Osteoblast (primary cell): Measurements from ENCODE around the gene EIPR1. TPM values are rescaled to one million over a fixed set of nuclear protein-coding genes. Genes with fewer than 3 reads are reported as not detected.
"Not testable (repeated sequence)": the region's sequence is repeated elsewhere in the genome, so short reads cannot be mapped to it uniquely, and the experiment has no call there.

Experiments used
- DNase-seq: peaks from one replicate; pipeline ENCODE4 v3.0.0; 2011; ENCODE audit warnings: low spot score, mixed read lengths; ENCODE audit not compliant: insufficient read length; ENCODE audit errors: missing footprints
- H2AFZ ChIP-seq: 2 replicates; pipeline ENCODE4 v1.6.0; 2011; ENCODE audit warnings: mild to moderate bottlenecking, low read length
- H3K27ac ChIP-seq: 2 replicates; pipeline ENCODE4 v1.5.1; 2011; ENCODE audit warnings: mild to moderate bottlenecking, low read depth, low read length, moderate library complexity
- H3K27me3 ChIP-seq: 2 replicates; pipeline ENCODE4 v1.6.0; 2012; ENCODE audit warnings: mild to moderate bottlenecking, control low read depth, inconsistent platforms, low read length, moderate library complexity; ENCODE audit not compliant: insufficient read depth
- H3K36me3 ChIP-seq: 2 replicates; pipeline ENCODE4 v1.5.1; 2011; ENCODE audit warnings: mild to moderate bottlenecking, low read length, control low read depth, moderate library complexity; ENCODE audit not compliant: insufficient read depth
- H3K4me1 ChIP-seq: 2 replicates; pipeline ENCODE4 v1.5.1; 2011; ENCODE audit warnings: mild to moderate bottlenecking, low read length, control low read depth, moderate library complexity; ENCODE audit not compliant: insufficient read depth
- H3K4me2 ChIP-seq: 2 replicates; pipeline ENCODE4 v1.6.0; 2011; ENCODE audit warnings: mild to moderate bottlenecking, low read length; ENCODE audit not compliant: insufficient read depth
- H3K4me3 ChIP-seq: fragments of 200-600 bp; sonication (generic); 3 replicates; pipeline ENCODE4 v1.5.1; 2012; ENCODE audit warnings: mild to moderate bottlenecking, low read length, inconsistent platforms; ENCODE audit not compliant: insufficient read depth
- H3K79me2 ChIP-seq: 2 replicates; pipeline ENCODE4 v1.6.0; 2012; ENCODE audit warnings: mild to moderate bottlenecking, low read length, control low read depth, inconsistent platforms; ENCODE audit not compliant: insufficient read depth
- H3K9me3 ChIP-seq: 2 replicates; pipeline ENCODE4 v1.5.1; 2011; ENCODE audit warnings: low read depth, low read length, control low read depth
- H4K20me1 ChIP-seq: 2 replicates; pipeline ENCODE4 v1.6.0; 2012; ENCODE audit warnings: mild to moderate bottlenecking, low read length, control low read depth; ENCODE audit not compliant: insufficient read depth
- CTCF ChIP-seq: IDR thresholded peaks from 2 replicates; pipeline ENCODE4 v1.5.1; 2011; ENCODE audit warnings: mild to moderate bottlenecking, low read depth, low read length, moderate library complexity; ENCODE audit errors: extremely low read depth
- total RNA-seq: library from RNA; depleted of rRNA; stranded (reverse); fragments of >200 nt; gene quantifications from 2 replicates; pipeline ENCODE4 v1.2.3, GENCODE V29; 2012

Gene EIPR1
- total RNA-seq, 1 donor: 17.7 TPM

GRCh38 chr2:3379339-3379646 lies 1.7 kb upstream of the EIPR1 start:
- DNase-seq: no peak
- Histone ChIP-seq H3K27me3 (no peaks in the 10 kb centered on the region), H3K4me3 (peak overlapping the region; percentile 96), H3K27ac (peak overlapping the region; percentile 93), H4K20me1 (peaks cover 3% of the 10 kb centered on the region), H3K9me3 (no peaks in the 10 kb centered on the region), H3K4me2 (peak overlapping the region; percentile 93), H3K36me3 (peaks cover 14% of the 10 kb centered on the region), H3K79me2 (peaks cover 60% of the 10 kb centered on the region), H2AFZ (peak overlapping the region; percentile 92), H3K4me1 (peaks cover 23% of the 10 kb centered on the region)
- no peak for TF ChIP-seq CTCF

DNA sequence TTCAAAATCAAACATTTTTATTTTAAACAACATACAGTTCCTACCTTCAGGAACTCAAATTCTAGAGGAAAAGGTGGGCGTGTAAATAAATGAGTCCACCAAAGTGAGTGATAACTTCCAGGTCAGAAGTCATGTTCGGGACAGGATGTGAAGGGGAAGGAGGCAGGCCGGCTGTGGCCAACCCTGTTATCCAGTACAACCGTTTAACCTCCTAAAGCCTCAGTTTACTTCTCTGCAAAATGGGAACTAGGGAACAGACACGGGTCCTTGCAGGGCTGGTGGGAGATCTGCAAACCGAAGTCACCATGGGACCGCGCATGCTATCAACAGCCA lies 373 bp downstream of the EIPR1 start:
- no peaks in the 10 kb centered on the region for H3K9me3 ChIP-seq
- H3K27me3 ChIP-seq: no peaks in the 10 kb centered on the region
- peak overlapping the region; percentile 82 for H3K4me2 ChIP-seq
- H3K36me3 ChIP-seq: peaks cover 14% of the 10 kb centered on the region
- peaks cover 23% of the 10 kb centered on the region for H3K4me1 ChIP-seq
- H2AFZ ChIP-seq: peak overlapping the region; percentile 92
- H3K79me2 ChIP-seq: peaks cover 44% of the 10 kb centered on the region
- DNase-seq: peak; percentile 89
- TF ChIP-seq CTCF: no peak
- H3K4me3 ChIP-seq: peak overlapping the region; percentile 85
- peaks cover 3% of the 10 kb centered on the region for H4K20me1 ChIP-seq
- peak overlapping the region; percentile 38 for H3K27ac ChIP-seq

- TF ChIP-seq CTCF: no peak
- Histone ChIP-seq H3K4me2 (peak overlapping the region; percentile 82), H3K27ac (peak overlapping the region; percentile 38), H3K36me3 (peaks cover 13% of the 10 kb centered on the region), H3K4me1 (peaks cover 23% of the 10 kb centered on the region), H3K27me3 (no peaks in the 10 kb centered on the region), H3K9me3 (no peaks in the 10 kb centered on the region), H3K4me3 (peak overlapping the region; percentile 85), H4K20me1 (peaks cover 3% of the 10 kb centered on the region), H3K79me2 (peaks cover 42% of the 10 kb centered on the region), H2AFZ (peak overlapping the region; percentile 92)
- no peak for DNase-seq
Measured at GRCh38 chr2:3376821-3377220, 797 bp downstream of the EIPR1 start.

DNA sequence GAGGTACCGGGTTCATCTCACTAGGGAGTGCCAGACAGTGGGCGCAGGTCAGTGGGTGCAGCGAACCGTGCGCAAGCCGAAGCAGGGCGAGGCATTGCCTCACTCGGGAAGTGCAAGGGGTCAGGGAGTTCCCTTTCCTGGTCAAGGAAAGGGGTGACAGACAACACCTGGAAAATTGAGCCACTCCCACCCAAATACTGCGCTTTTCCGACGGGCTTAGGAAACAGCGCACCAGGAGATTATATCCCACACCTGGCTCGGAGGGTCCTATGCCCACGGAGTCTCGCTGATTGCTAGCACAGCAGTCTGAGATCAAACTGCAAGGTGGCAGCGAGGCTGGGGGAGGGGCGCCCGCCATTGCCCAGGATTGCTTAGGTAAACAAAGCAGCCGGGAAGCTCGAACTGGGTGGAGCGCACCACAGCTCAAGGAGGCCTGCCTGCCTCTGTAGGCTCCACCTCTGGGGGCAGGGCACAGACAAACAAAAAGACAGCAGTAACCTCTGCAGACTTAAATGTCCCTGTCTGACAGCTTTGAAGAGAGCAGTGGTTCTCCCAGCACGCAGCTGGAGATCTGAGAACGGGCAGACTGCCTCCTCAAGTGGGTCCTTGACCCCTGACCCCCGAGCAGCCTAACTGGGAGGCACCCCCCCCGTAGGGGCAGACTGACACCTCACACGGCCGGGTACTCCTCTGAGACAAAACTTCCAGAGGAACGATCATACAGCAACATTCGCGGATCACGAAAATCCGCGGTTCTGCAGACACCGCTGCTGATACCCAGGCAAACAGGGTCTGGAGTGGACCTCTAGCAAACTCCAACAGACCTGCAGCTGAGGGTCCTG lies 8.1 kb downstream of the EIPR1 start:
- H3K79me2 ChIP-seq: peaks cover 23% of the 10 kb centered on the region
- not testable (repeated sequence) for H3K9me3 ChIP-seq, H4K20me1 ChIP-seq, H3K36me3 ChIP-seq, H3K27me3 ChIP-seq, H3K27ac ChIP-seq, H3K4me3 ChIP-seq, DNase-seq, H3K4me1 ChIP-seq, H3K4me2 ChIP-seq, H2AFZ ChIP-seq
